ENCODE data around the gene PPP4C. TPM values are rescaled to one million over a fixed set of nuclear protein-coding genes. Genes with fewer than 3 reads are reported as not detected.
"Not testable (repeated sequence)": the region's sequence is repeated elsewhere in the genome, so short reads cannot be mapped to it uniquely, and the experiment has no call there.

The PPP4C gene
- polyA plus RNA-seq, 4 donors, result 82.0 to 120 (median 90.5) TPM

DNA sequence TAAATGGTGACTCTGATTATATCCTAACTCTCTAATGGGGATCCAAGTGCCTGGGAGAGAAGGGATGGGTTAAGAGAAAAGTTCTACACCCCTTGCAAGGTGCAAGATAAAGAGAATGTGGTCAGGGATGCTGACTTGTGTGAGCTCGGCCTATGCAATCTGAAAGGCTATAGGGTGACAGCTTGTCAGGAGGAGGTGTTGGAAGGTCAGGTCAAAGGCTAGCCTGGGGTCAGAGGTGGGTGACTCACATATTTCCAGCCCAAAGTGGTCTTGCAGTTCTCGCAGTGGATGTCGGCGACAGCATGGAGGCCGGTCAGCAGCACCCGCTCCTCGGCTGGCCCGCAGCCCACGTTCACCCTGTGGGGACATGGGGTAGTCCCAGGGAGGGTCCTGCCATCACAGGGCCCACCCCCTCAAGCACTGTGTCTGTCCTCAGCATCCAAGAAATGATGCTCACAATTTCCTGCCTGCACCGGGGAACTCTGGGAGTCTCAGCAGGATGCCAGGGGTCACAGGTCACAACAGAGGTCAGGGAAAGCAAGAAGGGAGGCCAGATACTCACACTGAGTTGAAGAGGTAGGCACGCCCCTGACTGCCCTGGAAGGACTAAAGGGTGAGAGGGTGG is 18.9 kb downstream of the PPP4C start:
- no peak for DNase-seq (ENCODE audit: low read depth in 4 of 4, low spot score in 3 of 4)

DNA sequence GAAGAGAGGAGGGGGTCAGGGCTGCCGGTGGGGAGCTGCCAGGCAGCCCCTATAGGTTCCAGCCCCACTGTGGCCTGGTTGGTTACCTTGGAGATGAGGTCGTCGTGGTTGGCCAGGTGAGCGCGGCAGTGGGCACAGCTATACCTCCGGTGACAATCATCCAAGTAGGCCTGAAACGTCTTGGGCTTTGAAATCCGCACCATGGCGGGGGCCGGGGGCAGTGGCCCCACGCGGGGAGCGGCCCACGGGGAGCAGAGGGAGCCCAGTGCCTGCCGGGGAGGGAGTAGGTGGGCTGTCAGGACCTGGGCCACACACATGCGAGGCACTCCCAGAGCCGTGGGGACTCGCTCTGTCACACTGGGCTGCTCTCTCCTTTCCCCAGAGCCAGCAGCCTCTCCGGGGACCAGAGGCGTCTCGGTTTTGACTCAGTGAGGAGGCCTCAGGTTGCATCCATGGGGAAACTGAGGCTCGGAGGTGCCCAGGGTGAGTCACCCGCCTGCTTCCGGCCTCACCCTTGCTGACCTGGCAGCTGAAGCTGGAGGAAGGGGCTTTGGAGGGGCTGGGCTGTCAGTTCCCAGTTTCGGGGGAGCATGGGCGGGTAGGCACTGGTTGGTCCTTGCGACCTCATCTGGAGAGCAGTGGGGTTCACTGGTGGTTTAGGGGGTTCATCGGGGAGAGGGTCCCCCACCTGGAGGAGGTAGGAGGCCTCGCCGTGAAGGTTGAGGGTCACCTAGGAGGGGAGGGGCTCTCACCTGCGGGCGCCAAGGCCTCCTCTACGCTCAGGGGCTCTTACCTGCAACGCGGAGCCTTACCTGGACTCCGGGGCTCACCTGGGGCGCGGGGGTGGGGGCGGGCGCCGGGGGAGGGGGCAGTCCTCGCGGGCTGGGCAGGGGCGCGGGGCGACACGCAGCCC is 19.6 kb downstream of the PPP4C start:
- DNase-seq (ENCODE audit: low read depth in 4 of 4, low spot score in 3 of 4), result no peak

DNA sequence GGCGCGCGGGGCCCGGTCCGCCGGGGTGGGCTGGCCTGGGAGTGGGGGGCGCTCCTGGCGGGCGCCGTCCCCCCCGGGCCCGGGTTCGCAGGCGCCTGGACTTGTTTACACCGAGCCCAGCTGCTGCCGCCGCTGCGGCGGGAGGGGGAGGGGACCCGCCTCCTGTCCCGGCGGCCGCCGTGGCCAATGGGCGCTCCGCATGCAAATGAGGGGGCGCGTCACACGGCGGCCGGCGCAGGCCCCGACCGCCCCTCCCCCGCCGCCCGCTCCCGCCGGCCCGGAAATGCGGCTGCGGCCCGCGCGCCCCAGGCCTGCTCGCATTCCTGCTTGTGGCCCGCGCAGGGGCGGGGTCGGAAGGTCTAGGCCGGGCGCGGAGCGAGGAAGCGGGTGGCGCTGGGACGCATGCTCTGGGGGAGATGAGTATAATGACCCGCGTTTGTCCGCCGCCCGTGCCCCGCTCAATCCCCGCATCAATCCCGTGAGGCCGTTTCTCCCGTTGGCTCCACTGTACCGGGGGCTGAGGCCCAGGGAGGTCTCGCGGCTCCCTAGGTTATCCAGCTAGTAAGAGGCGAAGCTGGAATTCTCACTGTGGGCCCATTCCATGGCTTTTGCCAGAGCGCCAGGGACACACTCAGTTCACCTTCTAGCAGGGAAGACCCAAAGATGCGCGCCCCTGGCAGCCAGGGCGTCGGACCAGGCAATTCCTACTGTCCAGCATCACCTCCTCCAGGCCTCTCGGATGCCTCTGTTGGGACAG is 20.5 kb downstream of the PPP4C start, which contains the start of gene YPEL3:
TSS of gene YPEL3 (minus strand) at position 109 of the 757 bp plus-strand sequence. CDS start 731 bp downstream, outside the sequence.
- peak; percentile 74 to 84 (median 77) for DNase-seq (ENCODE audit: low read depth in 4 of 4, low spot score in 3 of 4)

DNA sequence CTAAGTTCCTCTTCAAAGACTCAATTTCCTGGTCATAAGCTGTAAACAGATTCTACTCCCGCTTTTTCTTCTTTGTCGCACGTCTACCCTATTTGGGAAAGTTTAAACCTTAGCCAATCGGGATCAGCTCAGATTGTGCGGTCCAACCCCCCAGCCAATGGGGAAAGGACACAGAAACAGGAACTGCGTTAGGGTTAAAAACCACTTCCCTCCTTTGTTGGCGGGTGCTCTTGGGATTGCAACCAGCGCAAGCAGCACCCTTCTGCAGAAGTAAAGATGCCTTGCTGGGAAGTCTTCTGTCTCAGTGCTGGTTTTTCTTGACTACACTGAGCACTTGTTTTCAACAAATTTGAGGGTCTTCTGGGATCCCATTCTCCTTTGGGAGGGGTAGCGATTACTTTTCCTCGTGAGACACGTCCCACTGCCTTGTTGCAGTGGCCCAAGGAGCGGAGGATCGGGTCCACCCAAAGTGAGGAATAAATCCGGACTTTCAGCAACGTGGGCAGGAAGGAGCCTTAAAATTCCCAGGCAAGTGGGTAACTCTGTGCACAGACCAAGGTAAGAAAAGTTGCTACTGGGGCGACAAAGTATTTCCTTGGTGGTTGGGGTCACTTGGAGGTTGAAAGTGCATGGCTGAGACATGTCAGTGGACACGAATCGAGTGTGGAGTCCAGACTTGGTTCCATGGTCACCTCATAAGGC is 21.2 kb downstream of the PPP4C start:
- no peak for DNase-seq (ENCODE audit: low read depth in 4 of 4, low spot score in 3 of 4)

DNA sequence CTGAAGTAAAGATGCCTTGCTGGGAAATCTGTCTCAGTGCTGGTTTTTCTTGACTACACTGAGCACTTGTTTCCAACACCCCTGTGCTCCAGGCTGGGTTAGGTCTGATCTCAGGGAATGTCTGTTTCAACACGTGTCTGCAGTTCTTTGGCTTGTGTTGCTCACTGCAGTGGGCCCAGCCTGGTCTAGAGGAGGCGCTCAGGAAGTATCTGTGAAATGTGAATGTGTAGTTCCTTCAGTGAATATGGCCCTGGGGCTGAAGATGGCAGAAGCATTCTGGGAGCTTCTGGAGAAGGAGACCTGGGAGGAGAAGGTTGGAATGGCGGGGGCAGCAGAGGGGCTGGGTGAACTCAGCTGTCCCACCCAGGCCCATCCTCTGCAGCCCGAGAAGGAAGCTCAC is 28.3 kb downstream of the PPP4C start:
- DNase-seq (ENCODE audit: low read depth in 4 of 4, low spot score in 3 of 4), result no peak

DNA sequence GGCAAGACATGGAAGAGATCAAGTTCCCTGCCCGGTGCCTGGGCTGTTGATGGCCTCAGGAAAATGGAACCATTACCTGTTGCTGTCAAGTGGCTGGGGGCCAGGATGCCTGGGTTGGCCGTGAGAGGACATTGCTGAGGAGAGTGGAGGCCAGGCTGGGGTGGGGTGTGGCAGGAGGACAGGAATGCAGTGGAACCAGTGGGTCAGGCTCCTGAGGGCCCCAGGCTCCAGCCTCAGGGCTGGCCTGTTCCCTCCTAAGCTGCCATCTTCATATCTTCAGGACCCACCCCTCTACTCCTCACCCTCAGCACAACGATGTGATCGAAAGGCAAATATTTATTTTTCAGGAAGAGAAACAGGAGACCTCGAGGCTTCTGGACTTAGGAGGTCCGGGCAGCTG is 28.7 kb downstream of the PPP4C start:
- DNase-seq (ENCODE audit: low read depth in 4 of 4, low spot score in 3 of 4), result no peak

DNA sequence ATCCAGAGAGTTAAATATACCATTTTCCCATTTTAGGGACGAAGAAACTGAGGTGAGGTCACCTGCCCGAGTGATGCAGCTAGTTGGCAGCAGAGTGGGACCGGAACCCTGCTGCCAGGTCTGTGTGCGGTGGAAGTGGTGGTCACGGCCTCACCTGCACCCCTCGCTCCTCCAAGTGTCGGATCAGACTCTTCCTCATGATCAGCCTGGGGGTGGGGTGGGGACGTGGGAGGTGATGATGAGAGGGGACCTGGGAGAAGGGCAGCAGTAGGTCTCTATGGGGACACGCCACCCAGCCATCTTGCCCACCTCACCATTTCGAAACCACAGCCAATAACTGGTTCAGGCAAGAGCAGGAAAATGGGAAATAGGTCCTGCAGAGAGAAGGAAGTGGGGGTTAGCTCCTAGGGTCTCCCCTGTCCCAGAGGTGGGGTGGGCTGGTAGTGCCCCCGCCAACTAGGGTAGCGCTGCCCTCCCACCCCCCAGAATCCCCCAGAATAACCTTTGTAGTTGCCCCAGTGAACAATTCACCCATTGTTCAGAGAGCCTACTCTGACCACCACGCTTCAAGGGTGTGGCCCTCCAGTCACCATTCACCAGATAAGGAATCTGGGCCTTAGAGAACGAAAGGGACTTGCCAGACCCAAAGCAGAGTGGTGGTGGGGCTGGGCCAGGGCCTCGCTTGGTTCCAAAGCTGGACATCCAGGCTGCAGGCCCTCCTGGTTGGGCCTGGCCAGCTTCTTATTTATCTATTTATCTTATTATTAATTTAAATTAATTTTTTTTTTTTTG is 32.5 kb downstream of the PPP4C start:
- DNase-seq (ENCODE audit: low read depth in 4 of 4, low spot score in 3 of 4), result no peak

DNA sequence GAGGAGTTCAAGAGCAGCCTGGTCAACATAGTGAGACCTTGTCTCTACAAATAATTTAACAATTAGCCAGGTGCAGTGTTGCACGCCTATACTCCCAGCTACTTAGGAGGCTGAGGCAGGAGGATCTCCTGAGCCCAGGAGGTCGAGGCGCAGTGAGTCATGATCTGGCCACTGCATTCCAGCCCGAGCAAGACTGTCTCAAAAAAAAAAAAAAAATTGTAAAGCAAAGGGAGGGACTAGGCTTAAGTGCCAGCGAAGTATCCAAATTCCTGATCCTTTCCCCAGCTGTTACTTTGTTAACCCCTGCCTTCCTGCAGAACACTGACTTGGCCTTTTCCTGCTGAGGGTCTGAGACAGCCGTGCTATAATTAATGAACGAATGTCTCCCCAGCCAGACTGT is 34.9 kb downstream of the PPP4C start:
- DNase-seq (ENCODE audit: low read depth in 4 of 4, low spot score in 3 of 4), result no peak

DNA sequence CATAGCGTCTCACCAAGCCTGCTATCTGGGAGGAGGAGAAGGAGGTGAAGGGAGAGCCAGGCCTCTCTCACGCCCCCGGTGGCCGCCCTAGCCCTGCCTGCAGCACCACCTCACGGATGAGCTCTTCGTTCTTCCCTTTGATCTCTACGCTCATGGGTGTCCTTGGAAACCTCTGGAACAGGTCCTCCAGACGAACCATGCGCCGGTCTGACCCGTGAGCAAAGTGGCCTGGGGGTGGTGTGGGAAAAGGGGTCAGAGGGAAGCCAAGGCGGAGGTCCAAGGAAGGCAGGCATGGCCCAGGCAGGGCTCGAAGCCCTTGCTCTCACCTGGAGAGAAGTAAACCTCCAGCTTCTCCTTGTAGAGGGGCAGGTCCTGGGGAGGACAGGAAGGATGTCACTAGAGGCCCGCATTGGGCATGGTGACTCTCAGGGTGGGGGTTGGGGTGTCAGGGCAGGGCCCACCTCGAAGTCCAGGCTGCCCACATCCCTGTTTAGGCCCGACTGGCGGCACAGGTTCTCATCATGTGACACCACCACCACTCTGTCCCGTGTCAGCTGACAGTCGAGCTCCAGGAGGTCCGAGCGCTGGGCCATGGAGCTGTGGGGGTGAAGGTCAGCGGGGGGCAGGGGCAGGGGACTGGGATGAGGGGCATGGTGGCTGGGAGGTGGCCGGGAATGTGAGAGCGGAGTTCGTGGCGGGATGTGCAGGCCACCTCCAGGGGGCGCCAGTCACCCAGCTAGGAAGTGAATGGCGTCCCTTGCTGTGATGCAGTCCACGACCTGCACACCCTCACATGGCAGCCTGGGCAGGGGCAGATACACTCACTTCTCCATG is 36.6 kb downstream of the PPP4C start:
- DNase-seq (ENCODE audit: low read depth in 4 of 4, low spot score in 3 of 4), result no peak

DNA sequence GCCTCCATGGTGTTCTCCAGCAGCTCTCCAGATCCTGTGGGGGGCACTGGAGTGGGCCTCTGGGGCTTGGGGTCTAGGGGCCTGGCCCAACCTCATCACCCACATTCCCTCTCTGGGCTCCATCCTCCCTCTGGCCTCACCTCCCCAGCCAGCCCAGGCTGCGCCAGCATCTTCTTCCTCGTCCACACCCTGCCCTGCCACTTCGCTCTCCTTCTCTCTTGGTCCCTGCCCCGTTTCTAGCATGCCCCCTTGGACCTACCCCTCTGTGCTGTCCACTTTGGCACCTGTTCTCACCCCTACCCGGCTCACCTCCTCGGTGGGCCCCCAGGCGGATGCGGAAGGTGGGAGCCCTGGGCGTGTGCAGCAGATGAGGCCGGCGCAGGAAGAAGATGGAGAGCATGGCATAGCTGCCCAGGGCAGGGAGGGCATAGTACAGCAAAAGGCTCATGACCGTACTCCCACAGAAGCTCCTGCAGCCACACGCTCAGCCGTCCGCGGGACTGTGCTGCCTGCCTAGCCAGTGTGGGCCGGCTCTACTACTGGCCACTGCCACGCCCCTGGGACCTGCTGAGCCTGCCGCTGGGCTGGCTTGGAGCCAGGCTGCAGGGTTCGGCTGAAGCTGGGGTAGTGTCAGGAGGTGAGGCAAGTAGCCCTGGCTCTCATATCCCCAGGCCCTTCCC is 37.4 kb downstream of the PPP4C start, which contains the start of gene GDPD3:
TSS of gene GDPD3 (minus strand) at position 507 of the 680 bp plus-strand sequence. CDS start at position 448, 59 bp downstream.
- DNase-seq (ENCODE audit: low read depth in 4 of 4, low spot score in 3 of 4), result no peak

DNA sequence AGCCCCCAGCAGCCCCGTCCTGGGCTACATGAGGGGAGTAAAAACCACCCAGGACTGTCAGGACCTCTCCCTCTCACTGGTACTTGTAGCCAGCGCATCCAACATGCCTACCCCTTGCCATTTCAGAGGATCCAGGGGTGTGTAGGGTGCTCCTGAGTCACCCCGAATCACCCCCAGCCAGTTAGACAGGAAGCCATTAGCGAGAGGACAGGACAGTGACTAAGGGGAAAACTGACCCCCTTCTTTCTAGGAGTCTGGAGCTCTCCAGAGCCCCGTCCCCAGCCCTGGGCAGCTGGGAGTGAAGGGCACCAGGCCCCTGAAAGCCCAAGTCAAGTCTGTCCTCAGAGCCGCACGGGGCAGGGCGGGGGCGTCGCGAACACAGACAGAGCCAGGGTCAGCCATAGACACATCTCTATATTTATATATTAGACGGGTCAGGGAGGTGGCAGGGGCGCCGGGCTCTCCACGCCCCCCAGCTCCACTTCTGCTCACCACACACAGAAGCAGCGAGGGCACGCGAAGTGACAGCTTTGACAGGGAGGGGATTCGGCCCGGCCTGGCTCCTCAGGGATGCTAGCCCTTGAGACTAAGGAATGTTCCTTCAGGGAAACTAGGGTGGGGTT is 38.0 kb downstream of the PPP4C start:
- no peak for DNase-seq (ENCODE audit: low read depth in 4 of 4, low spot score in 3 of 4)

DNA sequence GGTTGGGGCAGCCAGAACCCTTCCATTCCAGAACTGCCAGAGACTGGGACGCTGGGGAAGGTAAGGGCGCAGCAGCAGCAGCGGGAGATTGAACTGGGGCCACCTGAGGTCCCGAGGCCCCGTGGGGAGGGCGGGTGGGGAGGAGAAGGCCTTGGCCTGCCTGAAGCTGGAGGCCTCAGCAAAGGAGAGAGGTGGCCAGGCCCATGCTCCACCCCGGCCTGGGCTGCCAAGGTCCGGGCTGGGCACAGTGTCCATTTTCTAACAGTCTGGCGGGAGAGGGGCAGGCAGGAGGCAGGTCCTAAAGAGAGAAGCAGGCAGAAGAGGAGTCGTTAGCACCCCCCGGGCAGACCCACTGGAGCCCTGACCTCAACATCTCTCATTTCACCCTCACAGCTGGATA is 38.6 kb downstream of the PPP4C start:
- DNase-seq (ENCODE audit: low read depth in 4 of 4, low spot score in 3 of 4), result no peak

DNA sequence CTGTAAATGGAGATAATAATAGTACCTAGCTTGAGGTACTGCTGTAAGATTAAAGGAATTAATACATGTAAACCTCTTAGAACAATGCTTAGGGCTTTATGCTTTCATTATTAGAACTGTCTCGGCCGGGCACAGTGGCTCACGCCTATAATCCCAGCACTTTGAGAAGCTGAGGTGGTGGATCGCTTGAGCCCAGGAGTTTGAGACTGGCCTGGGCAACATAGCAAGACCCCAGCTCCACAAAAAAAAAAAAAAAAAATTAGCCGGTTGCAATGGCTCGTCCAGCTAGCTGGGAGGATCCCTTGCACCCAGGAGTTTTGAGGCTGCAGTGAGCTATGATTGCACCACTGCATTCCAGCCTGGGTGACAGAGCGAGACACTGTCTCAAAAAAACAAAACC is 39.0 kb downstream of the PPP4C start:
- DNase-seq (ENCODE audit: low read depth in 4 of 4, low spot score in 3 of 4), result not testable (repeated sequence)

DNA sequence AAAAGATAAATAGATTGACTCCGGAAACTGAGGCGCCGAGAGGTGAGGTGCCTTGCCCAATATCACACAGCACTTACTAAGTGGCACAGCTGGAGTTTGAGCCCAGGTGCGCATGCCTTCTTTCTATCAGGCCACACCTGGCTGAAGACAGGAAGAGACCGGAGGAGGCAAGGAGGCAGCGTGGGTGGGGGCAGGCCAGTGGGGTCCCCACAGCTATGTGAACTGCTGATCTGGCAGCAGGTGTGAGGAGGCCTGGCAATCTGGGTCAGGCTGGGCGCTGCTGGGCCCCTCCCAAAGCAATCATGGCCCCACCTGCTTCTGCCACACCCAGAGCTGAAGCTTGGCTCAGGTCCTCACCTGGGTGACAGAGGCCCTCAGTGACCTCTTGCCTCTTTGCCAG is 39.4 kb downstream of the PPP4C start:
- no peak for DNase-seq (ENCODE audit: low read depth in 4 of 4, low spot score in 3 of 4)

DNA sequence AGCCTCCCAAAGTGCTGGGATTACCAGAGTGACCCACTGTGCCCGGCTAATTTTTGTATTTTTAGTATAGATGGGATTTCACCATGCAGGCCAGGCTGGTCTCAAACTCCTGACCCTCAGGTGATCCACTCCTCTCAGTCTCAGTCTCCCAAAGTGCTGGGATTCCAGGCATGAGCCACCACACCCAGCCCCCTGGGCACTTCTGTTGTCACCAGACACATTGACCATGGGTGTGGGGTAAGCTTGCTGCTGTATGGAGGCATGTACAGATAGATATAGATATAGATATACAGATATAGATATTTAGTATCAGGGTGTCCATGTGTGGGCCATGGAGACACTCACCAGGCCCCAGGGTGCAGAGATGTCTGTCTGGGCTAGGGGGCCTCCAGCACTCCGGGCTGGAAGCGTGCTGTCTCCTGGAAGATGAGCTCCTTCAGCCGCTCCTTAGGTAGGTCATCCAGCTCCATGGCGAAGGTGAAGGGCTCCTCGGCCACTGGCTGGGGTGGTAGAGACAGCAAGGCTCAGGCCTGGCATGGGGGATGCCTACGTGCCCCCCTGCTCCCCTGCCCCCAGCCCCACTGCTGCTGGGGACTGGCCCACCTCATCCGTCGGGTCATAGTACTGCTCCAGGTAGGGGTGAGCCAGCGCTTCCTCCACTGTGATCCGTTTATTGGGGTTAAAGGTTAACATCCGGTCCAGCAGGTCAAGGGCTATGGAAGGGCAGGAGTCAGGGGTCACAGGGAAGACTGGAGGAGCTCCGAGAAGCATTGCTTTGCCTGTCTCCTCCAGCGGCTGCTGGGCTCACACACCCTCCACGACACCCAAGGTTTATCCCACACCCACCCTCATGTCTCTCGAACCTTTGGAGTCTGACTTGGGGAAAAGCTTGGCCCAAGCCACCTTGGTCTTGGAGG is 40.8 kb downstream of the PPP4C start:
- DNase-seq (ENCODE audit: low read depth in 4 of 4, low spot score in 3 of 4), result no peak

DNA sequence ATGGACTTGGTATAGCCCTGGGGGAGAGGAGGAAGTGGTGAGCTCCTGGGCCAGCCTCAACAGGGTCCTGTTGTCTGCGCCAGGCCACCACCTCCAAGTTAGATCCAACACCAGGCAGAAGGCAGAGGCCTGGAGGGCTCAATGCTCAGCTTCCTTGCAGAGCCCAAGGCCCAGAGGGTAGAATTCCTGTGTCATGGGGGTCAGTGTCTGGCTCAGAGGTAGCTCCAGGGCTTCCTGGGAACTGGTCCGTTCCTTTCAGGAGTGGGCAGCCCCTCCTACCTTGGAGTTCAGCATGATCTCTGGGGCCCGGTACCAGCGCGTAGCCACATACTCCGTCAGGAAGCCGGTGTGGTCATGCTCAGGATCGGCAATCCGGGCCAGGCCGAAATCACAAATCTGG is 42.0 kb downstream of the PPP4C start:
- DNase-seq (ENCODE audit: low read depth in 4 of 4, low spot score in 3 of 4), result no peak

DNA sequence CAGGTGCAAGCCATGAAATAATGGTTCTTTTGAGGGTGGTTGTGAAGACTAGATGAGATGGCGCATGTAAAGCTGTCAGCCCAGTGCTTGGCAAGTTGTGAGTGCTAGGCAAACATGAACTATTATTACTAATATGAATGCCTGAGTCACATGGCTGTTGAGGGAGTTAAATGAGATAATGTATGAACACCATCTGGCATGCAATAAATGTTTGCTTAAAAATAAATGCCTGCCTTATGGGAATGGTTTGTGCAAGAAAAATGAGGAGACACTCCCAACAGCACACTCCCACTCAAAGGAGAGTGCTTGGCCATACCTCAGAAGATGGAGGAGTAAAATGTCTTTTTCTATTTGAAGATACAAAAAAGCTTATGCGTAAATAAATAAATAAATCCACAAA is 43.6 kb downstream of the PPP4C start:
- DNase-seq (ENCODE audit: low read depth in 4 of 4, low spot score in 3 of 4), result no peak

Measured in right renal pelvis (tissue), 4 donors.